ENCODE data around the gene LRRC4C.

GRCh38 chr11:40569947-40570531 lies 889.4 kb downstream of the LRRC4C start:
- TF ChIP-seq TAF1 (IDR thresholded peaks at IDR 0.05; ENCODE audit: low read depth, low read length) (no peak), POLR2A (IDR thresholded peaks at IDR 0.05; ENCODE audit: low read depth, low read length) (no peak), POLR2AphosphoS5 (IDR thresholded peaks at IDR 0.05; ENCODE audit: low read depth, low read length) (no peak), PAX5 (IDR thresholded peaks at IDR 0.05; ENCODE audit: insufficient read depth, low read length, severe bottlenecking) (no peak), SPI1 (IDR thresholded peaks at IDR 0.05; ENCODE audit: low read depth, low read length) (no peak)

All from GM12891 (cell line).